ENCODE results near the gene FAM151A. TPM values are rescaled to one million over a fixed set of nuclear protein-coding genes. Genes with fewer than 3 reads are reported as not detected.

The FAM151A gene
- polyA plus RNA-seq, 1 donor from 2014 or later, result not detected

DNA sequence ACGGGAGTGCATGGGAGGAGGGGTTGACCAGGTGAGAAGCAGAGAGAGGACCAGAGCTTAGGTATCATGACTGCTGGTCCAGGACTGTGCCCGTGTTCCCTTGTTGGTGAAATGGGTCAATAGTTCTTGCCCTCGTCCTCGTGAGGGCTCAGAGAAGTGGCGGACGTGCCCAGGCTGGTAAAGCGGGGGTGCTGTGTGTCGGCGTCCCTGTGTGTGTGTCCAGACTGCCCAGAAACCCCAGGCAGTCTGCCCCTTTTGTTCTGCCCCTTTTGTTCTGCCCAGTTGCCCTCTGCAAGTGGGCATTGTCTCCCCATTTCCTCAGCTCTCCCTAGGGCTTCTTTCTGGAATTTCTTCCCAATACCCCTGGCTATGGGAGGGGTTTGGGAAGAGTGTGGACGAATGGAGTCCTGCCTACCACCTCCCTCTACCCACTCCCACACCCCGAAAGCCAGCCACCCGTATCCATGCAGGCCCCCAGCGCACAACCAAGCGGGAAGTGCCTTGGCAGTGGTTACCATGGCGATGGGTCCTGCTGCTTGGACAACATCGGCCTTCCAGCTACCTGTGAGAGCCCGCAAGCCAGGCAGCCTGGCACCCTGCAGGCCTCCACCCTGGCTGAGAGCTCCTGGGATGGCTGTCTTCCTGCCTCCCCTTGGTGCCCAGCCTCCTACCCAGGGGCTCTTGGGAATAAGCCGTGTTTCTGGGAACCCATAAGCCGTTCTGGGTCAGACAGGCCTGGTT lies 40.6 kb downstream of the FAM151A start:
- Histone ChIP-seq H3K79me2 (replicated peaks; ENCODE audit: insufficient read depth, low read length) (no peaks in the 10 kb centered on the region), H3K9me2 (ENCODE audit: insufficient read depth, low read length) (no peaks in the 10 kb centered on the region), H3K27me3 (ENCODE audit: insufficient read depth, low read depth, low read length) (no peaks in the 10 kb centered on the region), H4K20me1 (ENCODE audit: insufficient read depth) (no peaks in the 10 kb centered on the region), H3K4me2 (ENCODE audit: low read length) (no peak overlapping the region), H3K27ac (ENCODE audit: low read length) (no peak overlapping the region), H2AFZ (ENCODE audit: low read depth, low read length) (no peak overlapping the region), H3K9me3 (ENCODE audit: low read length) (no peaks in the 10 kb centered on the region), H3F3A (ENCODE audit: insufficient read depth, low read length, poor library complexity, severe bottlenecking) (no peaks in the 10 kb centered on the region), H3K36me3 (ENCODE audit: insufficient read depth, low read length) (no peaks in the 10 kb centered on the region), H3K9ac (ENCODE audit: low read length) (no peak overlapping the region), H3K4me3 (ENCODE audit: low read length) (no peak overlapping the region)
- TF ChIP-seq RAD21 (conservative IDR thresholded peaks at IDR 0.05), result no peak
- TF ChIP-seq EZH2 (IDR thresholded peaks at IDR 0.05; ENCODE audit: borderline replicate concordance, insufficient read depth, low read length, poor library complexity, severe bottlenecking), result no peak
- TF ChIP-seq EP300 (conservative IDR thresholded peaks at IDR 0.05; ENCODE audit: poor library complexity, severe bottlenecking), result no peak
- TF ChIP-seq TAF1 (IDR thresholded peaks at IDR 0.05; ENCODE audit: low read depth), result no peak
- no peak for TF ChIP-seq MXI1 (conservative IDR thresholded peaks at IDR 0.05; ENCODE audit: poor library complexity, severe bottlenecking)
- no peak for TF ChIP-seq CTCF (IDR thresholded peaks at IDR 0.05; ENCODE audit: poor library complexity, severe bottlenecking)
- TF ChIP-seq, protein P1, sequence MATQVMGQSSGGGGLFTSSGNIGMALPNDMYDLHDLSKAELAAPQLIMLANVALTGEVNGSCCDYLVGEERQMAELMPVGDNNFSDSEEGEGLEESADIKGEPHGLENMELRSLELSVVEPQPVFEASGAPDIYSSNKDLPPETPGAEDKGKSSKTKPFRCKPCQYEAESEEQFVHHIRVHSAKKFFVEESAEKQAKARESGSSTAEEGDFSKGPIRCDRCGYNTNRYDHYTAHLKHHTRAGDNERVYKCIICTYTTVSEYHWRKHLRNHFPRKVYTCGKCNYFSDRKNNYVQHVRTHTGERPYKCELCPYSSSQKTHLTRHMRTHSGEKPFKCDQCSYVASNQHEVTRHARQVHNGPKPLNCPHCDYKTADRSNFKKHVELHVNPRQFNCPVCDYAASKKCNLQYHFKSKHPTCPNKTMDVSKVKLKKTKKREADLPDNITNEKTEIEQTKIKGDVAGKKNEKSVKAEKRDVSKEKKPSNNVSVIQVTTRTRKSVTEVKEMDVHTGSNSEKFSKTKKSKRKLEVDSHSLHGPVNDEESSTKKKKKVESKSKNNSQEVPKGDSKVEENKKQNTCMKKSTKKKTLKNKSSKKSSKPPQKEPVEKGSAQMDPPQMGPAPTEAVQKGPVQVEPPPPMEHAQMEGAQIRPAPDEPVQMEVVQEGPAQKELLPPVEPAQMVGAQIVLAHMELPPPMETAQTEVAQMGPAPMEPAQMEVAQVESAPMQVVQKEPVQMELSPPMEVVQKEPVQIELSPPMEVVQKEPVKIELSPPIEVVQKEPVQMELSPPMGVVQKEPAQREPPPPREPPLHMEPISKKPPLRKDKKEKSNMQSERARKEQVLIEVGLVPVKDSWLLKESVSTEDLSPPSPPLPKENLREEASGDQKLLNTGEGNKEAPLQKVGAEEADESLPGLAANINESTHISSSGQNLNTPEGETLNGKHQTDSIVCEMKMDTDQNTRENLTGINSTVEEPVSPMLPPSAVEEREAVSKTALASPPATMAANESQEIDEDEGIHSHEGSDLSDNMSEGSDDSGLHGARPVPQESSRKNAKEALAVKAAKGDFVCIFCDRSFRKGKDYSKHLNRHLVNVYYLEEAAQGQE (IDR thresholded peaks at IDR 0.05; ENCODE audit: borderline replicate concordance), result no peak
- TF ChIP-seq POLR2AphosphoS5 (IDR thresholded peaks at IDR 0.05), result no peak
- TF ChIP-seq SMC3 (conservative IDR thresholded peaks at IDR 0.05; ENCODE audit: poor library complexity), result no peak

GRCh38 chr1:54581621-54582035 lies 41.7 kb downstream of the FAM151A start:
- Histone ChIP-seq H3K9ac (ENCODE audit: low read length) (no peak overlapping the region), H3K79me2 (replicated peaks; ENCODE audit: insufficient read depth, low read length) (no peaks in the 10 kb centered on the region), H3K4me3 (ENCODE audit: low read length) (no peak overlapping the region), H3K9me3 (ENCODE audit: low read length) (no peaks in the 10 kb centered on the region), H3K9me2 (ENCODE audit: insufficient read depth, low read length) (no peaks in the 10 kb centered on the region), H3K4me2 (ENCODE audit: low read length) (no peak overlapping the region), H3F3A (ENCODE audit: insufficient read depth, low read length, poor library complexity, severe bottlenecking) (no peaks in the 10 kb centered on the region), H4K20me1 (ENCODE audit: insufficient read depth) (no peaks in the 10 kb centered on the region), H3K27me3 (ENCODE audit: insufficient read depth, low read depth, low read length) (no peaks in the 10 kb centered on the region), H3K27ac (ENCODE audit: low read length) (no peak overlapping the region), H3K36me3 (ENCODE audit: insufficient read depth, low read length) (no peaks in the 10 kb centered on the region), H2AFZ (ENCODE audit: low read depth, low read length) (no peak overlapping the region)
- no peak for TF ChIP-seq TAF1 (IDR thresholded peaks at IDR 0.05; ENCODE audit: low read depth)
- TF ChIP-seq, protein P1 (IDR thresholded peaks at IDR 0.05; ENCODE audit: borderline replicate concordance), result no peak
